Muscle of back (tissue), 11 donors: Measurements from ENCODE around the gene NCLN. TPM values are rescaled to one million over a fixed set of nuclear protein-coding genes. Genes with fewer than 3 reads are reported as not detected.
A peak's percentile ranks its signal among the peaks of the same experiment; 100 is the strongest.
"Not testable (repeated sequence)": the region's sequence is repeated elsewhere in the genome, so short reads cannot be mapped to it uniquely, and the experiment has no call there.

Experiments
- DNase-seq, 3 donors: peaks; one replicate each; pipeline versions ENCODE4 v3.0.0 to v3.0.0-alpha.2; 2013
- polyA plus RNA-seq, 10 donors: library from polyadenylated mRNA; unstranded; fragments of 120-200 nt; gene quantifications; one replicate each; pipeline ENCODE4 v1.2.1, GENCODE V29; 2013; ENCODE audit not compliant: insufficient read length in 10 of 10

Gene NCLN
- polyA plus RNA-seq, 10 donors, result 20.8 to 37.5 (median 28.4) TPM

GRCh38 chr19:3194106-3195087, 8.7 kb downstream of the NCLN start:
- no peak for DNase-seq

- no peak for DNase-seq
Observed at GRCh38 chr19:3196064-3196932, 10.6 kb downstream of the NCLN start.

DNA sequence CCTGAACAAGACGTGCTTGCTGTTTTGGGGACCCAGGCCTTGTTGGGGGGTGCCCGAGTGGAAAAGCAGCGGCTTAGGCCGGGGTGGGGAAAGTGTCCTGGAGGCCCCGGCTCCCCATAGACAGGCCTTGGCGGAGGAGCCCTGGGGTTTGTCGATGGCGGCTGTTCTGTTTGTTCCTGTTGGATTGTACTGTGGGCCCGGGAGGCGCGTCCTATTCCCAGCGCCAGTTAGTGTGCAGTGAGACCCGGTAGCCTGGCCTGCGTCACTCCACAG, 11.1 kb downstream of the NCLN start:
- DNase-seq, result no peak

DNA sequence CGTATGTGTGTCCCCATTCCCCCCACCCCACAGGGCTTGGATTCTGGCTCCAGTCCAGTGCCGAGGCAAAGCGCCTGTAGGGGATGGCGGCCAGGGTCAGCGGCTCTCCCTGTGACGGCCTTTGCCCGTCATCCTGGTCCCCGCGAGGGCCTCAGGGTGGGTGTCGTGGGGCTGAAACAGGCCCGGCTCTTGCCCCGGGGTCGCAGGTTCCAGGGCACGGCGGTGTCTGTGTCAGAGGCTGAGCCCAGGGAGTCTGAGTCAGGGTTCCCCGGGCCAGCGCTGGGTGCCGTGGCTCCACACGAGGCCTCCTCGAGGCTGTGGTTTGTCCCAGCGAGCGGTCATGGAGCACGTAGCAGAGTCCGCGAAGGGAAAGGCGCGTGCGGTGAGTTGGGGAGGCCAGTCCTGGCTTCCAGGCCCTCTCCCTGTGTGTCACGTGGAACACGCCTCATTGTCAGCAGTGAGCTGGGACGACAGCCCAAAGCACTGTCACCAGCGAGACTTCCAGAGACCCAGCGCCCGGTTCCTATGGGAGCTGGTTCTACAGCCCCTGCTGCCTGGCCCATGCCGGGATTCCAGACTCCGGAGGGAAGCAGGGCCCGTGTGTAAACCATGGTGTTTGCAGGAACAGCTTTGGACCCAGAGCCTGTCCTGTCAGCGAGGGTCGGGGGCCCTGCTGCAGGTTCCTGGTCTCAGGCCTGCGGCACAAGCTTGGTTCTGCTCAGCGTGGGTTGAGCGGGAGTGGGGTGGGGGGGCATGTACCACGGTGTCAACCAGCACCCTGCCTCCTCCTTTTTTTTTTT, 13.4 kb downstream of the NCLN start:
- no peak for DNase-seq

- no peak for DNase-seq
Observed at GRCh38 chr19:3201072-3201700, 15.5 kb downstream of the NCLN start.

DNA sequence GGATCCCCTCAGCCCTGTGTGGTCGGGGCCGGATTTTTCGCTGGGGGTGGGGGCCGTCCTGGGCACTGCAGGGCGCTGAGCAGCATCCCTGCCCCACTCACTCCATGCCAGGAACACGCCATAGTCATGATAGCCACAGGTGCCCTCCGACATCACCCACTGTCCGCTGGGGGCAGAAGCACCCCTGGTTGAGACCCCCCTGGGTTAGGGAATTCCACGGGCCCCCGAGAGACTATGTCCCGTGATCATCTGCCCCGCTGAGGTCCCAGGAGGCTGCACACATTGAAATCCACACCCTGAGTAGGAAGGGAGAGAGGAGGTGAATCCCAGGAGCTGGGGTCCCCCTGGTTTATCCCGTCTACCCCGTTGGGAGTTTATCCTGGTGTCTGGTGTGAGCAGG, 16.2 kb downstream of the NCLN start:
- DNase-seq, result no peak

DNA sequence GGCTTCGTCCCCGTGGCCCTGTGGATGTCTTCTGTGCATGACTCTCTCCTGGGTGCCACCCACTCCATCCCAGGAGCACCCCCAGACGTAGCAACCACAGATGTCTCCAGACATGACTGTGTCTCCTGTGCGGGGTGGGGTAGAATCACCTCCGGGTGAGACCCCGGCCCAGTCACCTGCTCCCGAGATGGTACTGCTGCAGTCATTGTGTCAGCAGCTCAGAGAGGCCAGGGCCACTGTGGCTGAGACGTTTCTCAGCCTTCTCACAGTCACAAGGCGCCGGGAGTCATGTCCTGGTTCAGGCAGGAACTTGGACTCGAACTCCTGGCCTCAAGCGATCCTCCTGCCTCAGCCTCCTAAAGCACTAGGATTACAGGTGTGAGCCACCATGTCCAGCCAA, 16.6 kb downstream of the NCLN start:
- no peak for DNase-seq

DNA sequence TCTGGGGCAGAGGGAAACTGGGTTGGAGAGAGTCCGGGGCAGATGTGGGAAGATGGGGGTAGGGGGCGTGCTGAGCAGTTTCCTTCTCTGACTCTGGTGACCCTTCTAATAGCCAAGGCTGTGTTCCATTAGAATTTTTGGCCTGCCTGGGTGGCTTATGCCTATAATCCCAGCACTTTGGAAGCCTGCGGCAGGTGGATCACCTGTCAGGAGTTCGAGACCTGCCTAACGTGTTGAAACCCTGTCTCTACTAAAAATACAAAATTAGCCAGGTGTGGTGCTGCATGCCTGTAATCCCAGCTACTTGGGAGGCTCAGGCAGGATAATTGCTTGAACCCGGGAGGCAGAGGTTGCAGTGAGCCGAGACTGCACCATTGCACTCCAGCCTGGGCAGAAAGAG, 17.2 kb downstream of the NCLN start:
- DNase-seq, result not testable (repeated sequence)

DNA sequence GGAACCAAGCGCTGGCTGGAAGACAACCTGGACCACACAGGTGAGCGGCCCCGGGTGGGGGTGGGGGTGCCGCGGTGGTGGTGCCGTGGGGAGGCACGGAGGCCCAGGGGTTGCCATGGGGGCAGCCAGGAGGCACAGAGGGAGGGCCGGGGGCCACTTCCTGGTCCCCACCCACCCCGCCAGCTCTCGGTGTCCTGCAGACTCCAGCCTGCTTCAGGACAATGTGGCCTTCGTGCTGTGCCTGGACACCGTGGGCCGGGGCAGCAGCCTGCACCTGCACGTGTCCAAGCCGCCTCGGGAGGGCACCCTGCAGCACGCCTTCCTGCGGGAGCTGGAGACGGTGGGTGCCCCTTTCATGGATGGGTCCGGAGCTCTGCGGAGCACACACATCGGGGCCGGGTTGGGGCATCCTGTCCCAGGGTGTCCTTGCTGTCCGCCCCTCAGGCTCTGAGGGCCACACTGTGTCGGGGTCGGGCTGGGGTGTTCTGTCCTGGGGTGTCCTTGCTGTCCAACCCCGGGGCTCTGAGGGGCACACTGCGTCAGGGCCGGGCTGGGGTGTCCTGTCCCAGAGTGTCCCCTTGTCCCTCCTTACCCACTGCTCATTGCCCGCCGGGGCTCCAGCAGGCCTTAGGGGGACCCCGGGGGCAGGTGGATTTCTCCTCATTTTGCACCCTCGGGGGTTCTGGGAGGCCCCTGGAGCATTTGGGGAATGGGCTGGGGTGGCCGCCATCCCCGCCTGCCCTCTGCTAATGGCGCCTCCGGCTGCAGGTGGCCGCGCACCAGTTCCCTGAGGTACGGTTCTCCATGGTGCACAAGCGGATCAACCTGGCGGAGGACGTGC, 18.3 kb downstream of the NCLN start:
- DNase-seq, result no peak

DNA sequence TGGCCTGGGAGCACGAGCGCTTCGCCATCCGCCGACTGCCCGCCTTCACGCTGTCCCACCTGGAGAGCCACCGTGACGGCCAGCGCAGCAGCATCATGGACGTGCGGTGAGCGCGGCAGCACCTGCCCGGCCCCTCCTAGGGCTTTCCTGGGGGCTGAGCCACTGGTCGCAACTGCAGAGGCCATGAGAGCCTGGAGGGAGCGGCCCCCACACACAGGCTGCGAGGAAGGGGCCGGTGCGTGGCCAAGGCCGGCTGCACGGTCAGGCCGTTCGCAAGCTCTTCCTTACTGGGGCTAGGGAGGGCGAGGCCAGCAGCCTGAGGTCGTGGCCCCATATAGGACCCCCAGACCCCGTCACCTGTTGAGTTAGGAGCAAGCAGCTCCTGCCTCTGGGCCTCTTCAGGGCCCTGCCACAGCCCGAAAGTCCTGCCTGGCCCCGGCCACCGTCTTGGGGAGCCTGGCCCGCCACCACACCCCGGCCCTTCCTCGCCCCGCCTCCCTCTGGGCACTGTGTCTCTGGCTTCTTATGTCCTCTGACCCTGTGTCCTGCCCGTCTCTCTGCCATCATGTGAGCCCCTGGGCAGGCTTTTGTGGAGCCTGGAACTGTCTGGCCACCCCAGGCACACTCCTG, 19.0 kb downstream of the NCLN start:
- no peak for DNase-seq

GRCh38 chr19:3206216-3206953, 20.7 kb downstream of the NCLN start:
- no peak for DNase-seq

DNA sequence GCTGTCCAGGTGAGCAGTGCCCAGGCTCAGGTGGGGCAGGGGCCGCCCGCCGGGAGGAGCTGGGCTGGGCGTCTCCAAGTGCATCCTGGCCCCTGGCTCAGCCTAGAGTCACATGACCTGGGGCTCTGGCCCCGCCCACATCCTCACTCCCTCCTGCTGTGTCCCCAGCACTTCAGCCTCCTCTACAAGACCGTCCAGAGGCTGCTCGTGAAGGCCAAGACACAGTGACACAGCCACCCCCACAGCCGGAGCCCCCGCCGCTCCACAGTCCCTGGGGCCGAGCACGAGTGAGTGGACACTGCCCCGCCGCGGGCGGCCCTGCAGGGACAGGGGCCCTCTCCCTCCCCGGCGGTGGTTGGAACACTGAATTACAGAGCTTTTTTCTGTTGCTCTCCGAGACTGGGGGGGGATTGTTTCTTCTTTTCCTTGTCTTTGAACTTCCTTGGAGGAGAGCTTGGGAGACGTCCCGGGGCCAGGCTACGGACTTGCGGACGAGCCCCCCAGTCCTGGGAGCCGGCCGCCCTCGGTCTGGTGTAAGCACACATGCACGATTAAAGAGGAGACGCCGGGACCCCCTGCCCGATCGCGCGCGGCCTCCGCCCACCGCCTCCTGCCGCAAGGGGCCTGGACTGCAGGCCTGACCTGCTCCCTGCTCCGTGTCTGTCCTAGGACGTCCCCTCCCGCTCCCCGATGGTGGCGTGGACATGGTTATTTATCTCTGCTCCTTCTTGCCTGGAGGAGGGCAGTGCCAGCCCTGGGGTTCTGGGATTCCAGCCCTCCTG, 21.9 kb downstream of the NCLN start:
- no peak for DNase-seq

DNA sequence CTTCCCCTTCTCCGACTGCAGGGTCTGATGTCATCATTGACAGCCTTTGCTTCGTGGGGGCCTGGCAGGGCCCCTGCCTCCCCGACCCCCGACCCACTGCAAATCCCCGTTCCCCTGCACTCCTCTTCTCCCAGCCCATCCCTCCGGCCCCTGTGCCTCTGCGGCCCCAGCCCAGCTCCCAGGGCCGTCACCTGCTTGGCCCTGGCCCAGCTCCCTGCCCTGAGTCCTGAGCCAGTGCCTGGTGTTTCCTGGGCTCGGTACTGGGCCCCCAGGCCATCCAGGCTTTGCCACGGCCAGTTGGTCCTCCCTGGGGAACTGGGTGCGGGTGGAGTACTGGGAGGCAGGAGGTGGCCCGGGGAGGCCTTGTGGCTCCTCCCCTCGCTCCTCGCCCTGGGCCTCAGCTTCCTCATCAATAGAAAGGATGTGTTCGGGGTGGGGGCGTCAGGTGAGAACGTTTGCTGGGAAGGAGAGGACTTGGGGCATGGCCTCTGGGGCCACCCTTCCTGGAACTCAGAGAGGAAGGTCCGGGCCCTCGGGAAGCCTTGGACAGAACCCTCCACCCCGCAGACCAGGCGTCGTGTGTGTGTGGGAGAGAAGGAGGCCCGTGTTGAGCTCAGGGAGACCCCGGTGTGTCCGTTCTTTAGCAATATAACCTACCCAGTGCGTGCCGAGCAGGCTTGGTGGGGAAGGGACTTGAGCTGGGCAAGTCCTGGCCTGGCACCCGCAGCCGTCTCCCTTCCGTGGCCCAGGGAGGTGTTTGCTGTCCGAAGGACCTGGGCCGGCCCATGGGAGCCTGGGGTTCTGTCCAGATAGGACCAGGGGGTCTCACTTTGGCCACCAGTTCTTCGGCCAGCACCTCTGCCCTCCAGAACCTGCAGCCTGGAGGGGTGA, 22.8 kb downstream of the NCLN start:
- DNase-seq, result no peak

DNA sequence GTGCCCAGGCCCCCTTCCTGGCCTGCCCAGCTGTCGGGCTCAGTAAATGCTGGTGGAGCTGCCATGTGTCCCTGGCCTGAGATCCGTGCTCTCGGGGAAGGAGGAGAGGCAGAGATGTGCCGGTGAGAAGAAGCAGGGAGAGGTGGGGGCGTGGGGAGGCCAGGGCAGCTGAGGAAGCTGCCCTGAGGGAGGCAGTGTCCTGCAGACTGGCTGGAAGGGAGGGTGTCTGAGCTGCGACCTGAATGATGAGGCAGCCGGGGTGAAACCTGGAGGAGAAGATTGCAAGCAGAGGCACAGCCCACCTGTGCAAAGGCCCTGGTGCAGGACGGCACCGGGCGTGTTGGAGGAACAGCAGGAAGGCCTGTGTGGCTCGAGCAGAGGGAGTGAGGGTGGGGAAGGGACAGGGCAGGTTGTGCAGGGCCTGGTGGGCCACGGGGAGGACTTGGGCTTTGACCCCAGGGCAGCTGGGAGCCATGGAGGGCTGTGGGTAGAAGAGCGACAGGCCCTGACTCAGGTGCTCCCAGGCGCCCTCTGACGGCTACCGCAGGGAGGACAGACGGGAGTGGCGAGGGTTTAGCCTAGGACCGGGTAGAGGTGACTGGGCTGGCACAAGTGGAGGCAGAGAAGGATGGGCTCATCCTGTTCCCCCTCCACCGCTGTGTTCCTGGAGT, 24.8 kb downstream of the NCLN start:
- peak in 2 of 3 donors; percentile 12 to 31 for DNase-seq

DNA sequence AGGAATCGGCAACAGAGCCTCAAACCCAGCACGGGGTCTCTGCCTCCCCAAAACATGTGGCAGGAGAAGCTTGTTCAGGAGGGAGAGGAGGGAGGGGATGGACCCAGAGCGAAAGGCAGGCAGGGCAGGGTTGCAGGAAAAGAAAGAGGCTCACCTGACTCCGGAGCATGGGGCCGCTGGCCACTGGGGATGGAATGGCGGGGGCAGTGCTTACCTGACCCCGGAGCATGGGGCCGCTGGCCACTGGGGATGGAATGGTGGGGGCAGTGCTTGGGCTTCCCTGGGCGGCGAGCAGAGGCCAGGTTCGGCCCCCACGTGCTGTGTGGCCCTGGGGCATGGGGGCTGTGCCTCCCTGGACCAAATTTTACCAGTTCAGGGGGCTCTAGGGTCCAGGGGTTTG, 25.5 kb downstream of the NCLN start:
- DNase-seq, result no peak

DNA sequence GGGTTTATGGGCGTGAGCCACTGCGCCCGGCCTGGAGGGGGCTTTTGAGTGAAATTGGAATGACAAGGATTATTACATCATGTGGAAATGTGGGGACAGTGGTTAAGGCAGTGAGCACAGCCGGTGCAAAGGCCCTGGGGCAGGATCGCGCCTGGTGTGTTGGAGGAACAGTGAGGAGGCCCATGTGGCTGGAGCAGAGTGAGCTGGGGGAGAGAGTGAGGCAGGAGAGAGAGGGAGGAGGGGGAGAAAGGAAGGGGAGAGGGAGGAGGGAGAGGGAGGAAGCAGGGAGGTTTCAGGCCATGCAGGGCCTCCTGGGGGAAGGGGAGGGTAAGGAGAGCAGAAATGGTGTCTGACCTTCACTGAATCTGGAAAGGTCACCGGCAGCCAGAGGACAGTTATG, 27.4 kb downstream of the NCLN start:
- no peak for DNase-seq

DNA sequence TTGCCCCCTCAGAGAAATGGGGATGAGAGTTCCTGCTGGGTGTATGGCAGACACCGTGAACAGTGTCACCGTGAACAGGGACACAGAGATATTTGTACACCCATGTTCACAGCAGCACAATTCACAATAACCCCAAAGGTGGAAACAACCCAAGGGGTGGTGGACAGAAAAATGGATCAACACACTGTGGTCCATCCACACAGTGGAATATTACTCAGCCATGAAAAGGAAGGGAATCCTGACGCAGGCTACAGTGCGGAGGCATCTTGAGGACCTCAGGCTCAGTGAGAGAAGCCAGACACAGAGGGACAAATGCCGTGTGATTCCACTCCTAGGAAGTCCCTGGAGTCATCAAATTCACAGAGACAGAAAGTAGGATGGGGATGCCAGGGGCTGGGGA, 31.1 kb downstream of the NCLN start:
- no peak for DNase-seq
